Measurements from ENCODE around the gene ROPN1L. TPM values are rescaled to one million over a fixed set of nuclear protein-coding genes. Genes with fewer than 3 reads are reported as not detected.

ROPN1L gene
- total and polyA plus RNA-seq, 2 of the 8 experiments (the other 6 are each of a cell fraction or from before 2014, with no cell fraction given), result 0.24 to 0.73 TPM

DNA sequence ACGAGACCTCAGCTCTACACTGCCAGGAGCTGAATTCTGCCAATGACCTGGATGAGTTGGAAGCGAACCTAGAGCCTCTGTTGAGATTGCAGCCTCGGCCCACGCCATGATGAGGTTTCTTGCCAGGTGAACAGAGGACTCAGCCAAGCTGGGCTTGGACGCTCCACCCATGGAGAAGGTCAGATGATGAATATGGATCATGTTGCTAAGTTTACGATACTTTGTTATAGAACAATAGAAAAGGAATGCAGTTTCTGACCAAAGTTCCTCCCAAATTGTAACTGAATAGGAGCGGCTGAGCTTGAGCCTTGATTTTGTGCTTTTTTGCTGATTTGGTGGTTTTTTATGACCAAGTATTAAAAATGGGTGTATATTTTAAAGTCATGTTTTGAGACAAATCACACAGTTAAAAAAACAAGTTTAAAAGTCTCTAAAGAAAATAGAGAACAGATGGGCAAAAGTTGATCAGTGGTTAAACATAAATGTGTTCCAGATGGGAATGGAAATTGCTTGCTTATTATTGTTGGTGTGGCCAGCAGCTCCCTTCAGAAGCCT lies 32.9 kb downstream of the ROPN1L start (continued):
- no peak for TF ChIP-seq NANOG (IDR thresholded peaks at IDR 0.05; ENCODE audit: insufficient read depth, low read depth, low read length, poor library complexity, severe bottlenecking)
- TF ChIP-seq RBBP5 (IDR thresholded peaks at IDR 0.05; ENCODE audit: borderline replicate concordance, low read depth, low read length), result no peak
- no peak for TF ChIP-seq BRCA1 (IDR thresholded peaks at IDR 0.05; ENCODE audit: low read depth, low read length)
- TF ChIP-seq RFX5 (IDR thresholded peaks at IDR 0.05; ENCODE audit: borderline replicate concordance, low read depth, low read length), result no peak
- TF ChIP-seq CTBP2 (IDR thresholded peaks at IDR 0.05; ENCODE audit: borderline replicate concordance, insufficient read depth, insufficient read length, low read length), result no peak
- TF ChIP-seq KDM4A (IDR thresholded peaks at IDR 0.05; ENCODE audit: low read depth, low read length, severe bottlenecking), result no peak
- TF ChIP-seq POU5F1 (IDR thresholded peaks at IDR 0.05; ENCODE audit: low read depth, low read length), result no peak
- TF ChIP-seq TCF12 (IDR thresholded peaks at IDR 0.05; ENCODE audit: low read depth, low read length), result no peak

Measured in H1 (cell line).